Measurements from ENCODE around the gene IVL. TPM values are rescaled to one million over a fixed set of nuclear protein-coding genes. Genes with fewer than 3 reads are reported as not detected.

The IVL gene
- polyA plus RNA-seq, 1 of the 3 experiments (the other 2 are of a cell fraction) = 0.64 TPM

DNA sequence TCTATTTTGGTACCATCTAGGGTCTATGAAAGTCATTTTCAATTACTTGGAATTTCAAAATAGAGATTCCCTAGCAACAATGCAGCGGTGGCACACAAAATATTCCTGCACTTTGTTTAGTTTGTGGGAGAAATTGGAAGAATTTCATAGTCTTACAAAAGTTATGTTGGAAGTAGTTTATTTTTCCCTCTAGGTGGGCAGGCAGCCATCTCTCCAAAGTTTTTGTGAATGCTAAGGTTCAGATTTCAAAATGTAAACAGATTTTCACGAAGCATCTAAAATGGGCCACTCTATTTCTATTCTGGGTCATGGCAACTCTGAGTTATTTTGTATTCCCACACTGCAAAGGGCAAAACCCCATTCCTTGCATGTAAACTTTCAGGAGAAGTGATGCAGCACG is 22.3 kb upstream of the IVL start:
- no peak for TF ChIP-seq NRF1 (IDR thresholded peaks at IDR 0.05; ENCODE audit: low read depth, low read length)
- no peak for TF ChIP-seq FOXM1 (IDR thresholded peaks at IDR 0.05; ENCODE audit: low read depth)
- no peak for TF ChIP-seq EP300 (IDR thresholded peaks at IDR 0.05; ENCODE audit: borderline replicate concordance in 1 of 2, low read depth in 1 of 2, low read length in 1 of 2)
- TF ChIP-seq POLR2AphosphoS5 (IDR thresholded peaks at IDR 0.05; ENCODE audit: low read depth, low read length) = no peak
- no peak for TF ChIP-seq RCOR1 (IDR thresholded peaks at IDR 0.05; ENCODE audit: low read length)
- no peak for TF ChIP-seq FOXJ3 (CRISPR knock-in tag; IDR thresholded peaks at IDR 0.05)
- TF ChIP-seq, protein P1, sequence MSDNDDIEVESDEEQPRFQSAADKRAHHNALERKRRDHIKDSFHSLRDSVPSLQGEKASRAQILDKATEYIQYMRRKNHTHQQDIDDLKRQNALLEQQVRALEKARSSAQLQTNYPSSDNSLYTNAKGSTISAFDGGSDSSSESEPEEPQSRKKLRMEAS (IDR thresholded peaks at IDR 0.05; ENCODE audit: low read depth) = no peak
- no peak for TF ChIP-seq IRF3 (IDR thresholded peaks at IDR 0.05; ENCODE audit: low read depth, low read length)
- TF ChIP-seq CHD2 (IDR thresholded peaks at IDR 0.05; ENCODE audit: low read length, partially characterized antibody) = no peak
- no peak for TF ChIP-seq RXRA (IDR thresholded peaks at IDR 0.05; ENCODE audit: borderline replicate concordance, low read depth)
- no peak for TF ChIP-seq SIN3A (IDR thresholded peaks at IDR 0.05; ENCODE audit: borderline replicate concordance, low read depth, low read length)
- no peak for TF ChIP-seq ELF1 (IDR thresholded peaks at IDR 0.05)
- no peak for TF ChIP-seq EZH2phosphoT487 (IDR thresholded peaks at IDR 0.05; ENCODE audit: borderline replicate concordance, low read depth)
- TF ChIP-seq SMC3 (IDR thresholded peaks at IDR 0.05; ENCODE audit: low read depth, low read length) = no peak
- no peak for TF ChIP-seq TEAD4 (IDR thresholded peaks at IDR 0.05; ENCODE audit: borderline replicate concordance, insufficient read depth)
- TF ChIP-seq JUND (IDR thresholded peaks at IDR 0.05) = no peak
- peak overlapping the region; percentile 66; the same call in 1 of the 2 replicates for H3K4me2 ChIP-seq
- no peak overlapping the region for H2AFZ ChIP-seq (ENCODE audit: low read depth)
- DNase-seq = no peak
- 15% methylated on average over 3 of the region's 3 CpGs for WGBS (ENCODE audit: low lambda C conversion rate)
- peaks cover 22% of the 10 kb centered on the region for H3F3A ChIP-seq (replicated peaks; ENCODE audit: insufficient read depth)
- H4K20me1 ChIP-seq (ENCODE audit: insufficient read depth) = no peaks in the 10 kb centered on the region
- H3K27ac ChIP-seq (ENCODE audit: low read depth in 2 of 2, low read length in 1 of 2) = peak overlapping the region in 1 of 2 experiments; percentile 89; a peak in 2 of 4 replicates
- no peak overlapping the region for H3K4me3 ChIP-seq (ENCODE audit: low read depth in 2 of 2, low read length in 1 of 2)
- no peaks in the 10 kb centered on the region for H3K9me3 ChIP-seq
- H3K4me1 ChIP-seq (ENCODE audit: control insufficient read depth in 1 of 2, insufficient read depth in 2 of 2, low read depth in 1 of 2, low read length in 1 of 2) = peaks cover 0 to 32% of the 10 kb centered on the region in 2 experiments; a peak in 2 of 4 replicates
- no peaks in the 10 kb centered on the region for H3K79me2 ChIP-seq (ENCODE audit: insufficient read depth)
- ChIA-PET CTCF (interaction anchor here (2.9 kb wide), 1 partner anchor 16 kb away, joined by 11 read pairs; no protein-coding TSS in a partner anchor), POLR2A (no interaction called here)
- no peaks in the 10 kb centered on the region for H3K27me3 ChIP-seq (ENCODE audit: insufficient read depth)
- no peaks in the 10 kb centered on the region for H3K9me2 ChIP-seq
- no peak overlapping the region for H3K9ac ChIP-seq
- no peaks in the 10 kb centered on the region for H3K36me3 ChIP-seq (replicated peaks in 1 of 2; ENCODE audit: control insufficient read depth in 1 of 2, insufficient read depth in 2 of 2, low read length in 1 of 2)

DNA sequence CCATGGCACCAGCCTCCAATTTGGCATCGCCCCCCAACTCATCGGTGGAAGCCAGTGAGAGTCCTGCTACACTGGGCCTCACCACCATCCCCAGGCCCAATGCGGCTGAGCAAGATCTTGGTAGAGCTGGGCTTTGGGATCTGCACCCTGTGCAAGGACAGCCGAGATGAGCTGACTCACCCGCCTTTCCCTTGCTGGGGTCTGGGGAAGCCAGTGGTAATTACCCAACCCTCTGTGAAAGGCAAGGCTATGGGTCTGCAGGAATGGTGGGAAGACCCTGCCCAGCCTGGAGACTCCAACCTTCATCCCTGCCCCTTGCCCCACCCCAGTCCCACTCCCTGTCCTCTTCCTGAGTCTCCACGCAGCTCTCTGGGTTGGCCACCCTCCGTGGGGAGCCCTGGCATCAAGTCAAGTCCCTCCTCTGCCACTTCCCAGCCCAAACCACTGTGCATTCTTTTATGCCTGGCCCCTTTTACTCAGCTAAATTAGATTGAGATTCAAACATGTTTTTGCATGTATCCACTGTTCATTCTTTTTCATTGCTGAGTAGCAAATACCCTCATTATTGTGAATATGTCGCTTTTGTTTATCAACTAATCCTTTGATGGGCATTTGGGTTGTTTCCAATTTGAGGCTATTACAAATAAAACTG is 21.5 kb upstream of the IVL start:
- H3K36me3 ChIP-seq (replicated peaks in 1 of 2; ENCODE audit: control insufficient read depth in 1 of 2, insufficient read depth in 2 of 2, low read length in 1 of 2) = no peaks in the 10 kb centered on the region
- peaks cover 0 to 32% of the 10 kb centered on the region in 2 experiments; a peak in 2 of 4 replicates for H3K4me1 ChIP-seq (ENCODE audit: control insufficient read depth in 1 of 2, insufficient read depth in 2 of 2, low read depth in 1 of 2, low read length in 1 of 2)
- H3K79me2 ChIP-seq (ENCODE audit: insufficient read depth) = no peaks in the 10 kb centered on the region
- CTCF ChIA-PET = interaction anchor here (2.9 kb wide), 1 partner anchor 16 kb away, joined by 11 read pairs; no protein-coding TSS in a partner anchor
- peaks cover 22% of the 10 kb centered on the region for H3F3A ChIP-seq (replicated peaks; ENCODE audit: insufficient read depth)
- no peak for DNase-seq
- H3K4me3 ChIP-seq (ENCODE audit: low read depth in 2 of 2, low read length in 1 of 2) = no peak overlapping the region
- H3K4me2 ChIP-seq = peak overlapping the region; percentile 66
- no peaks in the 10 kb centered on the region for H4K20me1 ChIP-seq (ENCODE audit: insufficient read depth)
- H3K27me3 ChIP-seq (ENCODE audit: insufficient read depth) = no peaks in the 10 kb centered on the region
- no peaks in the 10 kb centered on the region for H3K9me3 ChIP-seq
- H2AFZ ChIP-seq (ENCODE audit: low read depth) = peak overlapping the region; percentile 12; the same call in 1 of the 2 replicates
- TF ChIP-seq NFIC (IDR thresholded peaks at IDR 0.05; ENCODE audit: borderline replicate concordance) (peak; percentile 46; the same call in 1 of the 2 replicates), CTCF (IDR thresholded peaks at IDR 0.05) (no peak)
- peak overlapping the region in 1 of 2 experiments; percentile 89; a peak in 2 of 4 replicates for H3K27ac ChIP-seq (ENCODE audit: low read depth in 2 of 2, low read length in 1 of 2)
- H3K9ac ChIP-seq = no peak overlapping the region
- 11% methylated on average over 3 of the region's 8 CpGs for WGBS (ENCODE audit: low lambda C conversion rate)
- H3K9me2 ChIP-seq = no peaks in the 10 kb centered on the region
- POLR2A ChIA-PET = no interaction called here
